ENCODE results near the gene CCL2. TPM values are rescaled to one million over a fixed set of nuclear protein-coding genes. Genes with fewer than 3 reads are reported as not detected.

Gene CCL2
- total RNA-seq, 4 donors from 2014 or later, result 1.2 to 19.8 (median 6.6) TPM; not detected in 1

- DNase-seq, result peak; percentile 43 to 85 (median 70)
- Histone ChIP-seq H3K27me3 (no peaks in the 10 kb centered on the region), H3K4me3 (no peak overlapping the region), H3K27ac (peak overlapping the region; percentile 55 to 84 (median 64)), H3K9me3 (no peaks in the 10 kb centered on the region), H3K4me1 (peaks cover 0 to 55% (median 10%) of the 10 kb centered on the region in 4 donors), H3K36me3 (no peaks in the 10 kb centered on the region)
- TF ChIP-seq CTCF (IDR thresholded peaks at IDR 0.05) (no peak), POLR2A (IDR thresholded peaks at IDR 0.05) (no peak)
Observed at GRCh38 chr17:34252444-34253138, 2.5 kb upstream of the CCL2 start.

GRCh38 chr17:34253139-34253525 lies 2.0 kb upstream of the CCL2 start:
- no peaks in the 10 kb centered on the region for H3K27me3 ChIP-seq
- peaks cover 0 to 54% (median 10%) of the 10 kb centered on the region in 4 donors for H3K4me1 ChIP-seq
- H3K27ac ChIP-seq, result peak overlapping the region in 3 of 4 donors; percentile 63 to 84 (median 65)
- H3K4me3 ChIP-seq, result no peak overlapping the region
- no peaks in the 10 kb centered on the region for H3K9me3 ChIP-seq
- no peak for DNase-seq
- H3K36me3 ChIP-seq, result no peaks in the 10 kb centered on the region
- no peak for TF ChIP-seq POLR2A (IDR thresholded peaks at IDR 0.05)
- no peak for TF ChIP-seq CTCF (IDR thresholded peaks at IDR 0.05)

- DNase-seq, result no peak
- peaks cover 0 to 44% (median 10%) of the 10 kb centered on the region in 4 donors for H3K4me1 ChIP-seq
- no peak for TF ChIP-seq CTCF (IDR thresholded peaks at IDR 0.05)
- no peak for TF ChIP-seq POLR2A (IDR thresholded peaks at IDR 0.05)
- no peaks in the 10 kb centered on the region for H3K9me3 ChIP-seq
- H3K27ac ChIP-seq, result peak overlapping the region; percentile 60 to 84 (median 64)
- no peak overlapping the region for H3K4me3 ChIP-seq
- H3K36me3 ChIP-seq, result no peaks in the 10 kb centered on the region
- H3K27me3 ChIP-seq, result no peaks in the 10 kb centered on the region
Observed at GRCh38 chr17:34254146-34254545, 939 bp upstream of the CCL2 start.

- Histone ChIP-seq H3K27me3 (no peaks in the 10 kb centered on the region), H3K9me3 (no peaks in the 10 kb centered on the region), H3K4me1 (peaks cover 0 to 33% (median 10%) of the 10 kb centered on the region in 4 donors), H3K4me3 (peak overlapping the region; percentile 7 to 37 (median 15)), H3K27ac (peak overlapping the region; percentile 60 to 84 (median 60)), H3K36me3 (no peaks in the 10 kb centered on the region)
- no peak for DNase-seq
- TF ChIP-seq POLR2A (IDR thresholded peaks at IDR 0.05), result no peak
- TF ChIP-seq CTCF (IDR thresholded peaks at IDR 0.05), result no peak
Observed at GRCh38 chr17:34255381-34255732, 272 bp downstream of the CCL2 start.

GRCh38 chr17:34255841-34256240 lies 756 bp downstream of the CCL2 start:
- DNase-seq, result no peak
- Histone ChIP-seq H3K9me3 (no peaks in the 10 kb centered on the region), H3K4me1 (peaks cover 0 to 28% (median 10%) of the 10 kb centered on the region in 4 donors), H3K27me3 (no peaks in the 10 kb centered on the region), H3K27ac (peak overlapping the region; percentile 60 to 84 (median 60)), H3K36me3 (no peaks in the 10 kb centered on the region), H3K4me3 (peak overlapping the region in 2 of 4 donors; percentile 17 to 37)
- TF ChIP-seq CTCF (IDR thresholded peaks at IDR 0.05) (no peak), POLR2A (IDR thresholded peaks at IDR 0.05) (no peak)

All from Peyer's patch (tissue), 4 donors.